GM19240 (cell line): ENCODE measurements around the gene FNDC3A.

ENCODE experiments used
- DNase-seq: peaks from one replicate; pipeline ENCODE4 v3.0.0; 2011; ENCODE audit warnings: low spot score; ENCODE audit not compliant: insufficient read length

FNDC3A gene

GRCh38 chr13:48975856-48976575, at the start of gene FNDC3A:
FNDC3A (plus strand) TSS chr13:48975912; CDS start chr13:49006191, 30,279 bp downstream.
- DNase-seq: peak; percentile 62

GRCh38 chr13:48928757-48929430, 46.8 kb upstream of the FNDC3A start:
- DNase-seq: no peak

GRCh38 chr13:48930918-48931317, 44.8 kb upstream of the FNDC3A start:
- DNase-seq: no peak

- no peak for DNase-seq
Measured at GRCh38 chr13:48938308-48938943, 37.3 kb upstream of the FNDC3A start.

GRCh38 chr13:48939728-48940127, 36.0 kb upstream of the FNDC3A start:
- no peak for DNase-seq

GRCh38 chr13:48942131-48942530, 33.6 kb upstream of the FNDC3A start:
- DNase-seq: no peak

GRCh38 chr13:48944221-48944620, 31.5 kb upstream of the FNDC3A start:
- no peak for DNase-seq

GRCh38 chr13:48945626-48946025, 30.1 kb upstream of the FNDC3A start:
- no peak for DNase-seq

GRCh38 chr13:48946163-48946562, 29.5 kb upstream of the FNDC3A start:
- DNase-seq: no peak

GRCh38 chr13:48949566-48950500, 25.9 kb upstream of the FNDC3A start:
- no peak for DNase-seq

GRCh38 chr13:48950501-48950875, 25.2 kb upstream of the FNDC3A start:
- no peak for DNase-seq

GRCh38 chr13:48954081-48954480, 21.6 kb upstream of the FNDC3A start:
- no peak for DNase-seq

- no peak for DNase-seq
Measured at GRCh38 chr13:48955536-48955935, 20.2 kb upstream of the FNDC3A start.

- no peak for DNase-seq
Measured at GRCh38 chr13:48961379-48961778, 14.3 kb upstream of the FNDC3A start.

GRCh38 chr13:48962281-48962680, 13.4 kb upstream of the FNDC3A start:
- no peak for DNase-seq

- no peak for DNase-seq
Measured at GRCh38 chr13:48965736-48966135, 10.0 kb upstream of the FNDC3A start.

- DNase-seq: no peak
Measured at GRCh38 chr13:48969685-48970084, 6.0 kb upstream of the FNDC3A start.

- DNase-seq: no peak
Measured at GRCh38 chr13:48973845-48974431, 1.8 kb upstream of the FNDC3A start.

- DNase-seq: peak; percentile 20
Measured at GRCh38 chr13:48975101-48975855, 434 bp upstream of the FNDC3A start.

GRCh38 chr13:48976576-48977285, 1.0 kb downstream of the FNDC3A start:
- no peak for DNase-seq
